Activated naive CD4-positive, alpha-beta T cell treated with anti-CD3 and anti-CD28 coated beads for 36 hours (primary cell): ENCODE measurements around the gene MED29. TPM values are rescaled to one million over a fixed set of nuclear protein-coding genes. Genes with fewer than 3 reads are reported as not detected.

Source experiments
- CTCF ChIA-PET: fragments of 350-600 bp; sonication (Branson Sonifier 250); formaldehyde crosslinking; loops from one replicate; lab custom pipeline; 2021; ENCODE audit warnings: antibody characterized with exemption; lab: Charles Lee
- DNase-seq: peaks from one replicate; pipeline ENCODE4 v3.0.0-alpha.2; 2020
- H3K27ac Mint-ChIP-seq: one replicate; pipeline ENCODE4 v1.8.0; 2021; ENCODE audit warnings: mild to moderate bottlenecking, mixed read lengths
- H3K27me3 Mint-ChIP-seq: one replicate; pipeline ENCODE4 v1.8.0; 2021; ENCODE audit warnings: low read depth, mixed read lengths
- H3K36me3 Mint-ChIP-seq: one replicate; pipeline ENCODE4 v1.8.0; 2021; ENCODE audit warnings: low read depth, mixed read lengths
- H3K4me1 Mint-ChIP-seq: one replicate; pipeline ENCODE4 v1.8.0; 2021; ENCODE audit warnings: low read depth, mixed read lengths
- H3K4me3 Mint-ChIP-seq: one replicate; pipeline ENCODE4 v1.8.0; 2021; ENCODE audit warnings: mild to moderate bottlenecking, moderate library complexity, mixed read lengths
- H3K9me3 Mint-ChIP-seq: one replicate; pipeline ENCODE4 v1.8.0; 2021; ENCODE audit warnings: mixed read lengths
- intact Hi-C: fragments of 100-400 bp; cut with micrococcal nuclease; formaldehyde crosslinking; loops from one replicate; pipeline ENCODE4 v1.15.1; 2023
- total RNA-seq, 2 experiments: library from RNA; stranded (reverse); gene quantifications; one replicate each; pipeline ENCODE4 v1.2.3, GENCODE V29; 2021

The MED29 gene
- total RNA-seq, 2 experiments from 2014 or later: 18.0 to 18.5 TPM

GRCh38 chr19:39355253-39355652 lies 35.9 kb upstream of the MED29 start:
- no peak overlapping the region for H3K4me3 Mint-ChIP-seq
- H3K27ac Mint-ChIP-seq: peak overlapping the region; percentile 6
- peaks cover 15% of the 10 kb centered on the region for H3K4me1 Mint-ChIP-seq
- CTCF ChIA-PET: interaction anchor here (0.5 to 0.8 kb wide), 4 partner anchors 11 to 428 kb away, joined by 3 to 4 read pairs (median 3); no protein-coding TSS in a partner anchor
- no peak for DNase-seq
- peaks cover 32% of the 10 kb centered on the region for H3K36me3 Mint-ChIP-seq
- H3K27me3 Mint-ChIP-seq: no peaks in the 10 kb centered on the region
- no peaks in the 10 kb centered on the region for H3K9me3 Mint-ChIP-seq
- intact Hi-C loops: no loop called here

- Mint-ChIP-seq H3K27me3 (no peaks in the 10 kb centered on the region), H3K36me3 (peaks cover 35% of the 10 kb centered on the region), H3K27ac (no peak overlapping the region), H3K9me3 (no peaks in the 10 kb centered on the region), H3K4me3 (no peak overlapping the region), H3K4me1 (peaks cover 14% of the 10 kb centered on the region)
- intact Hi-C loops: no loop called here
- no peak for DNase-seq
- CTCF ChIA-PET: interaction anchor here (0.8 kb wide), 1 partner anchor 55 kb away, joined by 3 read pairs; no protein-coding TSS in a partner anchor
Measured at GRCh38 chr19:39356073-39356472, 35.1 kb upstream of the MED29 start.

DNA sequence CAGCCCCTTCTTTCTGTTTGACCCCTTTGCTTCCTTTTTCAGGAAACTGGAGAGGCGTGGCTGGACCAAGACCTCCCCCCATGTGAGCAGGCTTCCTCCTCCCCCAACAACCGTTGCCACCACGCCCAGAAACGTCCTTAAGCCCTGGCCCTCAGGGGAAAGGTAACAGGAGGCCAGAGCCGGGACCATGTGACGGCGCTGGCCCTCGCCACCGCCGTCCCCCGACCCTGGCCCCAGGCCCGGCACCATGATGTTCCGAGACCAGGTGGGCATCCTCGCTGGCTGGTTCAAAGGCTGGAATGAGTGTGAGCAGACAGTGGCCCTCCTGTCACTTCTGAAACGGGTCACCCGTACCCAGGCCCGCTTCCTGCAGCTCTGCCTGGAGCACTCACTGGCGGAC lies 34.5 kb upstream of the MED29 start:
- Mint-ChIP-seq H3K4me1 (peaks cover 8% of the 10 kb centered on the region), H3K27me3 (no peaks in the 10 kb centered on the region), H3K27ac (no peak overlapping the region), H3K9me3 (no peaks in the 10 kb centered on the region), H3K36me3 (peaks cover 35% of the 10 kb centered on the region), H3K4me3 (no peak overlapping the region)
- CTCF ChIA-PET: no interaction called here
- no peak for DNase-seq
- intact Hi-C loops: no loop called here

- H3K4me3 Mint-ChIP-seq: no peak overlapping the region
- peaks cover 33% of the 10 kb centered on the region for H3K36me3 Mint-ChIP-seq
- CTCF ChIA-PET: interaction anchor here (1.1 kb wide), 1 partner anchor 47 kb away, joined by 3 read pairs; no protein-coding TSS in a partner anchor
- no peaks in the 10 kb centered on the region for H3K9me3 Mint-ChIP-seq
- DNase-seq: no peak
- intact Hi-C loops: no loop called here
- H3K4me1 Mint-ChIP-seq: peaks cover 4% of the 10 kb centered on the region
- H3K27me3 Mint-ChIP-seq: no peaks in the 10 kb centered on the region
- no peak overlapping the region for H3K27ac Mint-ChIP-seq
Measured at GRCh38 chr19:39359026-39359425, 32.2 kb upstream of the MED29 start.

DNA sequence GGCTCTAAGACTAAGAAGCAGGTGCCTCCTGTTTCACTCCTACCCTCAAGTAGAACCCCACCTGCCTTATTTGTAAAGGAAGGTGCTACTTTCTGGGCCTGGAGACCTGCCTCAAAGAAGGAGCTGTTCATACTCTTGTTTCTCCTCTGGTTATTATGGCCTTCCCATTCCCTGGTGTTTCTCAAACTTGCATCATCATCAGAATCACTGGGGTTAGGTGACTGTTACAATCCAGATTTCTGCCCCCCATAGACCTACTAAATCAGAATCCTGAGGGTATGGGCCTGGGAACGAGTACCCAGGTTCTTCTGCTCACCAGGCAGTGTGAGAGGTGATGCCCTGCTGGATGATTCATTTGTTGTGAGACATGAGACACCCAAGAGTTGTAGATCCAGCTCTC lies 30.6 kb upstream of the MED29 start:
- Mint-ChIP-seq H3K4me1 (peaks cover 4% of the 10 kb centered on the region), H3K27me3 (no peaks in the 10 kb centered on the region), H3K27ac (no peak overlapping the region), H3K9me3 (no peaks in the 10 kb centered on the region), H3K4me3 (no peak overlapping the region), H3K36me3 (peaks cover 32% of the 10 kb centered on the region)
- intact Hi-C loops: no loop called here
- DNase-seq: no peak
- CTCF ChIA-PET: interaction anchor here (0.6 kb wide), 1 partner anchor 151 kb away, joined by 7 read pairs; no protein-coding TSS in a partner anchor

GRCh38 chr19:39362682-39363657 lies 28.2 kb upstream of the MED29 start:
- intact Hi-C loops: no loop called here
- H3K9me3 Mint-ChIP-seq: no peaks in the 10 kb centered on the region
- DNase-seq: no peak
- CTCF ChIA-PET: interaction anchor here (0.9 kb wide), 1 partner anchor 28 kb away, joined by 3 read pairs; the partner anchor contains the start of genes MED29 and PAF1
- H3K27me3 Mint-ChIP-seq: no peaks in the 10 kb centered on the region
- H3K27ac Mint-ChIP-seq: no peak overlapping the region
- H3K4me3 Mint-ChIP-seq: no peak overlapping the region
- H3K36me3 Mint-ChIP-seq: peaks cover 18% of the 10 kb centered on the region
- H3K4me1 Mint-ChIP-seq: peaks cover 4% of the 10 kb centered on the region

DNA sequence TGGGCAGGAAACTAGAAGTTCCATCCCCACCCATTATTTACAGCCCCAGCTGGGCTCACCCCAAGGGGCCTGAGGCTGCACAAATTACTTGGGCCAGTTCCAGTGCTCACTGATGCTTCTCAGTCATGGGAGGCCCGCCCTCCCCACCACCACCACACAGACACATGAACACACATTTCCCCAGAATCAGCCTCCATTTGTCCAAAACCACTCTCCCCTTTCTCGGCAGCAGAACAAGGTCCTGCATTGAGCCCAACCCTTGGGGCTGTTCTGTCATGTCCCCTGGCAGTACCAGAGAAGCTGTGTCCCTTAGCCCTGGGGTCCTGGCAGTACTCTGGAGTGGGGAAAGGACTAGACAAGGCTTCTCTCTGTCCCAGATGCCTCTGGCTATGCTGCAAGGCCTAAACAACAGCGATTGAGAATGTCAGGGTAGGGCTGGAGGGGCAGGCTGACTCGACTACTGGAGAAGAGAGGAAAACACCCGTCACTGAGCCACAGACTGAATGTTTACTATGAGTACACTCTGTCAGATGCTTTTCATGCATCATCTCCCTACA lies 27.2 kb upstream of the MED29 start:
- no peak for DNase-seq
- H3K4me3 Mint-ChIP-seq: no peak overlapping the region
- no peak overlapping the region for H3K27ac Mint-ChIP-seq
- CTCF ChIA-PET: interaction anchor here (1.0 kb wide), 1 partner anchor 14 kb away, joined by 3 read pairs; no protein-coding TSS in a partner anchor
- no peaks in the 10 kb centered on the region for H3K9me3 Mint-ChIP-seq
- no peaks in the 10 kb centered on the region for H3K27me3 Mint-ChIP-seq
- intact Hi-C loops: no loop called here
- peaks cover 17% of the 10 kb centered on the region for H3K36me3 Mint-ChIP-seq
- H3K4me1 Mint-ChIP-seq: peaks cover 4% of the 10 kb centered on the region

- peaks cover 17% of the 10 kb centered on the region for H3K36me3 Mint-ChIP-seq
- no peak overlapping the region for H3K27ac Mint-ChIP-seq
- no peak overlapping the region for H3K4me3 Mint-ChIP-seq
- no peak for DNase-seq
- peaks cover 4% of the 10 kb centered on the region for H3K4me1 Mint-ChIP-seq
- CTCF ChIA-PET: interaction anchor here (0.7 to 1.1 kb wide), 2 partner anchors 10 to 105 kb away, joined by 3 to 5 read pairs; no protein-coding TSS in a partner anchor
- H3K27me3 Mint-ChIP-seq: no peaks in the 10 kb centered on the region
- H3K9me3 Mint-ChIP-seq: no peaks in the 10 kb centered on the region
- intact Hi-C loops: no loop called here
Measured at GRCh38 chr19:39365531-39365930, 25.6 kb upstream of the MED29 start.

GRCh38 chr19:39369200-39369599 lies 22.0 kb upstream of the MED29 start:
- CTCF ChIA-PET: no interaction called here
- DNase-seq: no peak
- Mint-ChIP-seq H3K27ac (no peak overlapping the region), H3K4me3 (no peak overlapping the region), H3K9me3 (no peaks in the 10 kb centered on the region), H3K4me1 (no peaks in the 10 kb centered on the region), H3K27me3 (no peaks in the 10 kb centered on the region), H3K36me3 (peaks cover 21% of the 10 kb centered on the region)
- intact Hi-C loops: no loop called here

DNA sequence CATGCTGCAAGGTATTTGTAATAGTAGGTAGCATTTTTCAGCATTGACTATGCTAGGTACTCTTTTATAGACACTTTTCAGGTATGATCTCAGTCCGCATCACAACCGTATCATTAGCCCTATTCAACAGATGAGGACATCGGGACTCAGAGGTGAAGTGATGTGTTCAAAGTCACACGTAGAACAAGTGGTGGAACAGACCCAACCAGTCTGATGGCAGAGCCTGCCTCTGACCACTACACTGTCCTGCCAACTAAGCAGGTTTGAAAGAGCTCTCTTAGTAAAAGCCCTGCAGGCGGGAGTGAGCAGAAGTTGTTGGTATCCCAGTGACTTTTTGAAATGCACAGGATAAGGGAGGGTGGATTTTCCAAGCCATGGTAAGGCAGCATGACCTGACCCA lies 20.4 kb upstream of the MED29 start:
- no peaks in the 10 kb centered on the region for H3K9me3 Mint-ChIP-seq
- no peaks in the 10 kb centered on the region for H3K27me3 Mint-ChIP-seq
- CTCF ChIA-PET: no interaction called here
- no peaks in the 10 kb centered on the region for H3K4me1 Mint-ChIP-seq
- no peak for DNase-seq
- no peak overlapping the region for H3K4me3 Mint-ChIP-seq
- peaks cover 23% of the 10 kb centered on the region for H3K36me3 Mint-ChIP-seq
- intact Hi-C loops: no loop called here
- peak overlapping the region; percentile 8 for H3K27ac Mint-ChIP-seq

GRCh38 chr19:39372047-39372802 lies 19.0 kb upstream of the MED29 start:
- Mint-ChIP-seq H3K27ac (peak overlapping the region; percentile 47), H3K4me1 (no peaks in the 10 kb centered on the region), H3K4me3 (no peak overlapping the region), H3K27me3 (no peaks in the 10 kb centered on the region), H3K9me3 (no peaks in the 10 kb centered on the region), H3K36me3 (peaks cover 29% of the 10 kb centered on the region)
- no peak for DNase-seq
- CTCF ChIA-PET: interaction anchor here (0.7 kb wide), 1 partner anchor 14 kb away, joined by 3 read pairs; no protein-coding TSS in a partner anchor
- intact Hi-C loops: no loop called here

GRCh38 chr19:39372941-39373340 lies 18.2 kb upstream of the MED29 start:
- Mint-ChIP-seq H3K27ac (no peak overlapping the region), H3K4me1 (no peaks in the 10 kb centered on the region), H3K27me3 (no peaks in the 10 kb centered on the region), H3K4me3 (no peak overlapping the region), H3K36me3 (peaks cover 30% of the 10 kb centered on the region), H3K9me3 (no peaks in the 10 kb centered on the region)
- intact Hi-C loops: no loop called here
- CTCF ChIA-PET: no interaction called here
- DNase-seq: no peak
